A673 (cell line): ENCODE data around the gene MLLT6.

Experiments used
- CTCF ChIP-seq: fragments of 300-800, 200-600 bp; sonication (generic); conservative IDR thresholded peaks from 2 replicates; pipeline ENCODE4 v1.5.1; 2017; ENCODE audit warnings: low read depth, mild to moderate bottlenecking, antibody characterized with exemption, low read length, moderate library complexity, mixed read lengths
- EZH2 ChIP-seq: fragments of 200-600 bp; sonication (generic); IDR thresholded peaks from 2 replicates; pipeline ENCODE4 v1.6.1; 2017; ENCODE audit warnings: borderline replicate concordance, low read depth, mild to moderate bottlenecking, mixed read lengths, antibody characterized with exemption, low read length; ENCODE audit not compliant: poor library complexity, severe bottlenecking

- TF ChIP-seq CTCF, result no peak
- TF ChIP-seq EZH2, result no peak
These were observed 47.9 kb upstream of the MLLT6 start for GRCh38 chr17:38656959-38657823.
